NCI-H2081 treated with DMSO at 0.1 percent for 48 hours (cell line): ENCODE data around the gene NHERF2.

Source experiments
- DNase-seq: peaks from one replicate; lab custom pipeline; 2025; lab: John Stamatoyannopoulos, UW

Gene NHERF2

GRCh38 chr16:2026461-2027023, at the start of gene NHERF2:
NHERF2 (plus strand) TSS chr16:2026902; CDS start chr16:2027006, 104 bp downstream.
- no peak for DNase-seq

GRCh38 chr16:1976951-1977874, 49.5 kb upstream of the NHERF2 start:
- no peak for DNase-seq

GRCh38 chr16:1977875-1978268, 48.8 kb upstream of the NHERF2 start:
- DNase-seq = no peak

GRCh38 chr16:1978476-1979120, 48.1 kb upstream of the NHERF2 start:
- DNase-seq = no peak

GRCh38 chr16:1979271-1980029, 47.3 kb upstream of the NHERF2 start:
- DNase-seq = no peak

GRCh38 chr16:1980030-1980769, 46.5 kb upstream of the NHERF2 start:
- no peak for DNase-seq

- DNase-seq = no peak
Measured at GRCh38 chr16:1980770-1981087, 46.0 kb upstream of the NHERF2 start.

GRCh38 chr16:1981398-1981836, 45.3 kb upstream of the NHERF2 start, which contains the start of gene NOXO1:
NOXO1 (minus strand) TSS chr16:1981469; CDS start chr16:1981179, 290 bp downstream.
- DNase-seq = no peak

- no peak for DNase-seq
Measured at GRCh38 chr16:1982013-1982433, 44.7 kb upstream of the NHERF2 start.

- DNase-seq = no peak
Measured at GRCh38 chr16:1982991-1983543, 43.6 kb upstream of the NHERF2 start.

- DNase-seq = no peak
Measured at GRCh38 chr16:1983544-1984346, 43.0 kb upstream of the NHERF2 start, which contains the start of gene GFER. GFER (plus strand) TSS chr16:1984193; CDS start chr16:1984219, 26 bp downstream.

- no peak for DNase-seq
Measured at GRCh38 chr16:1984347-1985225, 42.1 kb upstream of the NHERF2 start.

GRCh38 chr16:1985466-1986150, 41.1 kb upstream of the NHERF2 start:
- DNase-seq = no peak

- DNase-seq = no peak
Measured at GRCh38 chr16:1987198-1987597, 39.5 kb upstream of the NHERF2 start.

- no peak for DNase-seq
Measured at GRCh38 chr16:1989209-1990100, 37.2 kb upstream of the NHERF2 start, which contains the start of gene SYNGR3. SYNGR3 (plus strand) TSS chr16:1989970; CDS start chr16:1990103, 133 bp downstream.

- DNase-seq = no peak
Measured at GRCh38 chr16:1990101-1990350, 36.7 kb upstream of the NHERF2 start.

GRCh38 chr16:1990351-1991134, 36.2 kb upstream of the NHERF2 start:
- no peak for DNase-seq
